ENCODE results near the gene CEP55. TPM values are rescaled to one million over a fixed set of nuclear protein-coding genes. Genes with fewer than 3 reads are reported as not detected.

The CEP55 gene
- total RNA-seq, 1 experiment from 2014 or later, result 58.9 TPM

GRCh38 chr10:93553482-93554315 is 57.3 kb downstream of the CEP55 start:
- DNase-seq (ENCODE audit: low spot score), result no peak
- in situ Hi-C loops (cut with HindIII; ENCODE audit: low sequenced_read_pairs), result no loop called here

GRCh38 chr10:93554316-93554663 is 57.9 kb downstream of the CEP55 start:
- in situ Hi-C loops (cut with HindIII; ENCODE audit: low sequenced_read_pairs), result no loop called here
- no peak for DNase-seq (ENCODE audit: low spot score)

GRCh38 chr10:93554760-93555432 is 58.5 kb downstream of the CEP55 start:
- in situ Hi-C loops (cut with HindIII; ENCODE audit: low sequenced_read_pairs), result no loop called here
- peak; percentile 47 for DNase-seq (ENCODE audit: low spot score)

- in situ Hi-C loops (cut with HindIII; ENCODE audit: low sequenced_read_pairs), result no loop called here
- DNase-seq (ENCODE audit: low spot score), result no peak
These were observed 63.1 kb downstream of the CEP55 start for GRCh38 chr10:93559490-93559889.

- no peak for DNase-seq (ENCODE audit: low spot score)
- in situ Hi-C loops (cut with HindIII; ENCODE audit: low sequenced_read_pairs), result no loop called here
These were observed 64.1 kb downstream of the CEP55 start for GRCh38 chr10:93560541-93560940.

GRCh38 chr10:93565446-93565845 is 69.0 kb downstream of the CEP55 start:
- no peak for DNase-seq (ENCODE audit: low spot score)
- in situ Hi-C loops (cut with HindIII; ENCODE audit: low sequenced_read_pairs), result no loop called here

GRCh38 chr10:93566435-93567276 is 70.2 kb downstream of the CEP55 start, which contains the start of gene FFAR4:
TSS of gene FFAR4 (plus strand) at chr10:93566665. CDS start at chr10:93566721, 56 bp downstream.
- DNase-seq (ENCODE audit: low spot score), result no peak
- in situ Hi-C loops (cut with HindIII; ENCODE audit: low sequenced_read_pairs), result no loop called here

GRCh38 chr10:93567277-93568104 is 71.1 kb downstream of the CEP55 start:
- in situ Hi-C loops (cut with HindIII; ENCODE audit: low sequenced_read_pairs), result no loop called here
- no peak for DNase-seq (ENCODE audit: low spot score)

GRCh38 chr10:93568105-93568390 is 71.6 kb downstream of the CEP55 start:
- DNase-seq (ENCODE audit: low spot score), result no peak
- in situ Hi-C loops (cut with HindIII; ENCODE audit: low sequenced_read_pairs), result no loop called here

- no peak for DNase-seq (ENCODE audit: low spot score)
- in situ Hi-C loops (cut with HindIII; ENCODE audit: low sequenced_read_pairs), result no loop called here
These were observed 74.0 kb downstream of the CEP55 start for GRCh38 chr10:93570383-93570782.

- in situ Hi-C loops (cut with HindIII; ENCODE audit: low sequenced_read_pairs), result no loop called here
These were observed 76.2 kb downstream of the CEP55 start for GRCh38 chr10:93572606-93573005.

GRCh38 chr10:93573051-93573909 is 76.9 kb downstream of the CEP55 start:
- DNase-seq (ENCODE audit: low spot score), result no peak
- in situ Hi-C loops (cut with HindIII; ENCODE audit: low sequenced_read_pairs), result no loop called here

More at GRCh38 chr10:93572606-93573005, 76.2 kb downstream of the CEP55 start:
- DNase-seq (ENCODE audit: low spot score), result no peak

GRCh38 chr10:93573924-93574323 is 77.5 kb downstream of the CEP55 start:
- DNase-seq (ENCODE audit: low spot score), result no peak
- in situ Hi-C loops (cut with HindIII; ENCODE audit: low sequenced_read_pairs), result no loop called here

GRCh38 chr10:93576888-93577287 is 80.5 kb downstream of the CEP55 start:
- no peak for DNase-seq (ENCODE audit: low spot score)
- in situ Hi-C loops (cut with HindIII; ENCODE audit: low sequenced_read_pairs), result no loop called here

GRCh38 chr10:93577565-93577964 is 81.2 kb downstream of the CEP55 start:
- DNase-seq (ENCODE audit: low spot score), result no peak
- in situ Hi-C loops (cut with HindIII; ENCODE audit: low sequenced_read_pairs), result no loop called here

Data from G401 (cell line).